K562 (cell line): ENCODE data around the gene CD164L2. TPM values are rescaled to one million over a fixed set of nuclear protein-coding genes. Genes with fewer than 3 reads are reported as not detected.

Experiments used
- CXXC5 ChIP-seq: fragments of 250-450 bp; sonication (Bioruptor Pico); IDR thresholded peaks from 2 replicates; pipeline ENCODE4 v1.8.0; 2022; ENCODE audit warnings: inconsistent platforms, mild to moderate bottlenecking, moderate library complexity
- E2F3 ChIP-seq: fragments of 250-450 bp; sonication (Bioruptor Pico); IDR thresholded peaks from 2 replicates; pipeline ENCODE4 v1.4.0; 2020; ENCODE audit warnings: mild to moderate bottlenecking
- FIP1L1 ChIP-seq: fragments of 200-400 bp; formaldehyde crosslinking; IDR thresholded peaks from 2 replicates; pipeline ENCODE4 v1.6.1; 2018; ENCODE audit warnings: mild to moderate bottlenecking, low read depth, low read length; ENCODE audit not compliant: poor library complexity, severe bottlenecking
- KAT2B ChIP-seq: IDR thresholded peaks from one replicate; pipeline ENCODE4 v1.6.1; 2012; ENCODE audit warnings: low read depth, mild to moderate bottlenecking, control low read depth, inconsistent platforms, low read length, moderate library complexity
- MCM7 ChIP-seq, 2 experiments: fragments of 450-650 bp; IDR thresholded peaks; 2 replicates each; pipeline ENCODE4 v1.6.1; 2016 to 2018
- MIER1 ChIP-seq: fragments of 450-650 bp; IDR thresholded peaks from 2 replicates; pipeline ENCODE4 v1.6.1; 2016; ENCODE audit warnings: antibody characterized with exemption, mild to moderate bottlenecking, low read depth
- OTX1 ChIP-seq: fragments of 450-650 bp; formaldehyde crosslinking; IDR thresholded peaks from 2 replicates; pipeline ENCODE4 v1.4.0; 2022; ENCODE audit warnings: mild to moderate bottlenecking
- TRIM28 ChIP-seq: fragments of 450-650 bp; IDR thresholded peaks from 2 replicates; pipeline ENCODE4 v1.6.1; 2017
- ZFP91 ChIP-seq: sonication (generic); formaldehyde crosslinking; IDR thresholded peaks from 2 replicates; pipeline ENCODE4 v1.8.0; 2022; ENCODE audit warnings: mild to moderate bottlenecking, missing genetic modification reagents
- ZNF212 ChIP-seq: fragments of 450-650 bp; formaldehyde crosslinking; IDR thresholded peaks from 2 replicates; pipeline ENCODE4 v1.4.0; 2020; ENCODE audit warnings: mild to moderate bottlenecking
- ZNF311 ChIP-seq: fragments of 250-450 bp; sonication (Bioruptor Pico); IDR thresholded peaks from 2 replicates; pipeline ENCODE4 v1.4.0; 2020; ENCODE audit warnings: mild to moderate bottlenecking, moderate library complexity
- ZNF407 ChIP-seq: fragments of 450-650 bp; IDR thresholded peaks from 2 replicates; pipeline ENCODE4 v1.6.1; 2016; ENCODE audit warnings: low read depth
- polyA plus RNA-seq, 8 experiments: library from polyadenylated mRNA; depleted of rRNA in 4 of 8; stranded (reverse) in 5 of 8; unstranded in 3 of 8; fragments of >200 nt; fragmentation: Nextera tagmentation in 2 of 8; fragmentation: Illumina TruSeq in 1 of 8; extraction: Ambion mirVana in 2 of 8; extraction: Trizol in 1 of 8; gene quantifications; 2 replicates each; pipeline versions ENCODE4 v1.2.1 to v1.2.3, GENCODE V29; 2011 to 2014; ENCODE audit warnings: inconsistent platforms in 1 of 8, missing spikeins in 1 of 8
- total RNA-seq, 7 experiments: library from RNA; depleted of rRNA in 6 of 7; stranded (reverse); fragments of >200 nt in 6 of 7; fragmentation: Illumina TruSeq in 2 of 7; extraction: Trizol in 2 of 7; gene quantifications; 2 replicates each; pipeline versions ENCODE4 v1.2.1 to v1.2.3, GENCODE V29; 2011 to 2021; ENCODE audit warnings: low replicate concordance in 1 of 7
- TF ChIP-seq, protein P1 (sequence below), 3 experiments: fragments of 200-800 bp in 1 of 3; fragments of 250-450 bp in 1 of 3; fragments of 450-650 bp in 1 of 3; sonication (Bioruptor Pico) in 1 of 3; sonication (Bioruptor generic) in 1 of 3; formaldehyde crosslinking in 1 of 3; IDR thresholded peaks; 2 replicates each; pipeline versions ENCODE4 v1.6.1 to v1.8.0; 2016 to 2022; ENCODE audit warnings: mild to moderate bottlenecking in 2 of 3, missing genetic modification characterization in 2 of 3, missing compliant biosample characterization in 1 of 3, moderate library complexity in 1 of 3
- TF ChIP-seq, protein P2 (sequence below): fragments of 250-450 bp; sonication (Bioruptor Pico); IDR thresholded peaks from 2 replicates; pipeline ENCODE4 v1.8.0; 2022; ENCODE audit warnings: moderate library complexity, mild to moderate bottlenecking, inconsistent platforms

The CD164L2 gene
- total and polyA plus RNA-seq, 9 of the 15 experiments (the other 6 are each of a cell fraction or from before 2014, with no cell fraction given): 0.08 to 0.92 (median 0.38) TPM; not detected in 1

DNA sequence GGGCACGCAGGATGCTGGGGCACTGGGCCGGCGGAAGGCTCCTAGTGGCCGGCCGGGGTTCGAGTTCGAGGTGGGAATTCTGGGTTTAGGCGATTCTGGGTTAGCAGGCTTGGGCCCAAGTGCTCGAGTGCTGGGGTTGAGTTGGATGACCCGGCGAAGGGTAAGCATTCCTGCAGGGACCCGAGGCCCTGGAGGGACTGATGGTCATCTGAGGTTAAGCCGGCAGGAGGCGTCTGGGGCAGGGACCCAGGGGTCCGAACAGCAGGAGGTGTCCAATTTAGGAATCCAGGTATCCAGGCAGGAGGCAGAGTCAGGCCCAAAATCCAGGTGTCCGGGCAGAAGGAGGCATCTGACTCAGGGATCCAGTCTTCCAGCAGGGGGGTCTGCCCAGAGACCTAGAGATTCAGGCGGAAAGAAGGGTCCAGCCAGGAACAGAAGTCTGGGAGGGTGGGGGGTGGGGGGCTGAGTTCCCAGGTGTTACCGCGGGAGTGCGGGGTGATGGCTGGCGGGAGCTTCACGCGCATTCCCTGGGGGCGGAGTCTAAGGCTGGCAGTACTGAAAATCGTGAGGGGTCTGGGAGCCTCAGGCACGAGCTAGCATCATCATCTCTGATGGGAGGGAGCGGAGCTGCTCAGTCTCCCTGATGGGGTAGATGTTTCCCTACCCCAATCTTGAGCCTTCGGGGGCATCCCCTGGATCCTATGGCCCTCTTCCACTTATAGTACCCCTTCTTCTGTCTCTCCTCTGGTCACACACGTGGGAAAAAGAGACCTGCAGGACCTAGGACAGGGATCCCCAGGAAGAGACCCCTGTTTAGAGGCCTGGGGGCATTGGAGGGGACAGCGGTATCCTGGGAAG, 9.9 kb upstream of the CD164L2 start (continued):
- no peak for TF ChIP-seq ZNF407
- no peak for TF ChIP-seq KAT2B
- TF ChIP-seq ZNF311 (CRISPR knock-in tag): no peak
- TF ChIP-seq ZFP91 (CRISPR knock-in tag): no peak
- no peak for TF ChIP-seq MIER1
- TF ChIP-seq FIP1L1: no peak
- TF ChIP-seq OTX1 (CRISPR knock-in tag): no peak
- TF ChIP-seq TRIM28: no peak
- TF ChIP-seq ZNF212: no peak
- TF ChIP-seq, protein P1, sequence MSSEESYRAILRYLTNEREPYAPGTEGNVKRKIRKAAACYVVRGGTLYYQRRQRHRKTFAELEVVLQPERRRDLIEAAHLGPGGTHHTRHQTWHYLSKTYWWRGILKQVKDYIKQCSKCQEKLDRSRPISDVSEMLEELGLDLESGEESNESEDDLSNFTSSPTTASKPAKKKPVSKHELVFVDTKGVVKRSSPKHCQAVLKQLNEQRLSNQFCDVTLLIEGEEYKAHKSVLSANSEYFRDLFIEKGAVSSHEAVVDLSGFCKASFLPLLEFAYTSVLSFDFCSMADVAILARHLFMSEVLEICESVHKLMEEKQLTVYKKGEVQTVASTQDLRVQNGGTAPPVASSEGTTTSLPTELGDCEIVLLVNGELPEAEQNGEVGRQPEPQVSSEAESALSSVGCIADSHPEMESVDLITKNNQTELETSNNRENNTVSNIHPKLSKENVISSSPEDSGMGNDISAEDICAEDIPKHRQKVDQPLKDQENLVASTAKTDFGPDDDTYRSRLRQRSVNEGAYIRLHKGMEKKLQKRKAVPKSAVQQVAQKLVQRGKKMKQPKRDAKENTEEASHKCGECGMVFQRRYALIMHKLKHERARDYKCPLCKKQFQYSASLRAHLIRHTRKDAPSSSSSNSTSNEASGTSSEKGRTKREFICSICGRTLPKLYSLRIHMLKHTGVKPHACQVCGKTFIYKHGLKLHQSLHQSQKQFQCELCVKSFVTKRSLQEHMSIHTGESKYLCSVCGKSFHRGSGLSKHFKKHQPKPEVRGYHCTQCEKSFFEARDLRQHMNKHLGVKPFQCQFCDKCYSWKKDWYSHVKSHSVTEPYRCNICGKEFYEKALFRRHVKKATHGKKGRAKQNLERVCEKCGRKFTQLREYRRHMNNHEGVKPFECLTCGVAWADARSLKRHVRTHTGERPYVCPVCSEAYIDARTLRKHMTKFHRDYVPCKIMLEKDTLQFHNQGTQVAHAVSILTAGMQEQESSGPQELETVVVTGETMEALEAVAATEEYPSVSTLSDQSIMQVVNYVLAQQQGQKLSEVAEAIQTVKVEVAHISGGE (CRISPR knock-in tag; IDR thresholded peaks at IDR 0.05): no peak
- TF ChIP-seq, protein P2, sequence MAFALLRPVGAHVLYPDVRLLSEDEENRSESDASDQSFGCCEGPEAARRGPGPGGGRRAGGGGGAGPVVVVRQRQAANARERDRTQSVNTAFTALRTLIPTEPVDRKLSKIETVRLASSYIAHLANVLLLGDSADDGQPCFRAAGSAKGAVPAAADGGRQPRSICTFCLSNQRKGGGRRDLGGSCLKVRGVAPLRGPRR: no peak
- TF ChIP-seq CXXC5 (CRISPR knock-in tag): no peak
- no peak for TF ChIP-seq MCM7 (IDR thresholded peaks at IDR 0.05)
- no peak for TF ChIP-seq E2F3
